LNCaP clone FGC (cell line): ENCODE results near the gene C18orf54.

ENCODE experiments used
- DNase-seq: peaks from one replicate; pipeline ENCODE4 v3.0.0-alpha.2; 2011; ENCODE audit warnings: low read depth
- H3K4me3 ChIP-seq: 2 replicates; pipeline ENCODE4 v1.5.1; 2011; ENCODE audit warnings: mild to moderate bottlenecking, low read depth, low read length, control low read depth
- TF ChIP-seq, protein P1 (sequence below): IDR thresholded peaks from 2 replicates; pipeline ENCODE4 v1.5.1; 2012; ENCODE audit warnings: mild to moderate bottlenecking; ENCODE audit not compliant: control insufficient read depth, insufficient read depth; ENCODE audit errors: extremely low read depth

C18orf54 gene

GRCh38 chr18:54330768-54331548 is 26.7 kb upstream of the C18orf54 start:
- DNase-seq, result no peak
- H3K4me3 ChIP-seq, result no peak overlapping the region
- TF ChIP-seq, protein P1, sequence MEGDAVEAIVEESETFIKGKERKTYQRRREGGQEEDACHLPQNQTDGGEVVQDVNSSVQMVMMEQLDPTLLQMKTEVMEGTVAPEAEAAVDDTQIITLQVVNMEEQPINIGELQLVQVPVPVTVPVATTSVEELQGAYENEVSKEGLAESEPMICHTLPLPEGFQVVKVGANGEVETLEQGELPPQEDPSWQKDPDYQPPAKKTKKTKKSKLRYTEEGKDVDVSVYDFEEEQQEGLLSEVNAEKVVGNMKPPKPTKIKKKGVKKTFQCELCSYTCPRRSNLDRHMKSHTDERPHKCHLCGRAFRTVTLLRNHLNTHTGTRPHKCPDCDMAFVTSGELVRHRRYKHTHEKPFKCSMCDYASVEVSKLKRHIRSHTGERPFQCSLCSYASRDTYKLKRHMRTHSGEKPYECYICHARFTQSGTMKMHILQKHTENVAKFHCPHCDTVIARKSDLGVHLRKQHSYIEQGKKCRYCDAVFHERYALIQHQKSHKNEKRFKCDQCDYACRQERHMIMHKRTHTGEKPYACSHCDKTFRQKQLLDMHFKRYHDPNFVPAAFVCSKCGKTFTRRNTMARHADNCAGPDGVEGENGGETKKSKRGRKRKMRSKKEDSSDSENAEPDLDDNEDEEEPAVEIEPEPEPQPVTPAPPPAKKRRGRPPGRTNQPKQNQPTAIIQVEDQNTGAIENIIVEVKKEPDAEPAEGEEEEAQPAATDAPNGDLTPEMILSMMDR, result 0 out of 2 replicates have a peak, but pooled peaks have one; percentile 23

DNA sequence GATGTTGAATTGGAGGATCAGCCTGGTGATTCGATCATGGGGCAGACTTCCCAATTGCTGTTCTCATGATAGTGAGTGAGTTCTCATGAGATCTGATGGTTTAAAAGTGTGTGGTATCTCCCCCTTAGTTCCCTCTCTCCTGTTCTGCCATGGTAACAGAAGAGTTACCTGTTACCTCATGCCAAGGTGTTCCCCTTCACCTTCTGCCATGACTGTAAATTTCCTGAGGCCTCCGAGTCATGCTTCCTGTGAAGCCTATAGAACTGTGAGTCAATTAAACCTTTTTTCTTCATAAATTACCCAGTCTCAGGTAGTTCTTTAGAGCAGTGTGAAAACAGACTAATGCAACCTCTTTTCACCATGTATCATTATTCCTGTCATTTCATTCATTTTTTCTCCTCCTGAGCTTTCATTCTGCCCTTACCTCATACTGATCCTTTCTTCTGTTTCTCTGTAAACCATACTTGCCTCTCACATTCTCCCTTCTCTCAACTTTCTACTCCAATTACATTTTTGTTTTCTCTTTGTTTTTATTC is 22.0 kb upstream of the C18orf54 start:
- no peak for DNase-seq
- TF ChIP-seq, protein P1, result no peak
- H3K4me3 ChIP-seq, result no peak overlapping the region

GRCh38 chr18:54338230-54338629 is 19.5 kb upstream of the C18orf54 start:
- H3K4me3 ChIP-seq, result no peak overlapping the region
- TF ChIP-seq, protein P1, result no peak
- no peak for DNase-seq

DNA sequence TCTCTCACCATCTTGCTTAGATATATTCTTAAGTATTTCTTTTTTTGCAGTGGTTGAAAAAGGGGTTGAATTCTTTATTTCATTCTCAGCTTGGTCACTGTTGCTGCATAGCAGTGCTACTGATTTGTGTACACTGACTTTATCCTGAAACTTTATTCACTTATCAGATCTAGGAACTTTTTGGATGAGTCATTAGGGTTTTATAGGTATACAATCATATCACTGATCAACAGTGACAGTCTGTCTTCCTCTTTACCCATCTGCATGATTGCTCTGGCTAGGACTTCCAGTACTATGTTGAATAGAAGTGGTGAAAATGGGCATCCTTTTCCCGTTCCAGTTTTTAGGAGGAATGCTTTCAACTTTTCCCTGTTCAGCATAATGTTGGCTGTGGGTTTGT is 6.5 kb upstream of the C18orf54 start:
- no peak overlapping the region for H3K4me3 ChIP-seq
- TF ChIP-seq, protein P1, result no peak
- peak; percentile 23 for DNase-seq

- DNase-seq, result no peak
- H3K4me3 ChIP-seq, result peak overlapping the region; percentile 91
- TF ChIP-seq, protein P1, result no peak
Observed at GRCh38 chr18:54357082-54357659, 535 bp upstream of the C18orf54 start.

DNA sequence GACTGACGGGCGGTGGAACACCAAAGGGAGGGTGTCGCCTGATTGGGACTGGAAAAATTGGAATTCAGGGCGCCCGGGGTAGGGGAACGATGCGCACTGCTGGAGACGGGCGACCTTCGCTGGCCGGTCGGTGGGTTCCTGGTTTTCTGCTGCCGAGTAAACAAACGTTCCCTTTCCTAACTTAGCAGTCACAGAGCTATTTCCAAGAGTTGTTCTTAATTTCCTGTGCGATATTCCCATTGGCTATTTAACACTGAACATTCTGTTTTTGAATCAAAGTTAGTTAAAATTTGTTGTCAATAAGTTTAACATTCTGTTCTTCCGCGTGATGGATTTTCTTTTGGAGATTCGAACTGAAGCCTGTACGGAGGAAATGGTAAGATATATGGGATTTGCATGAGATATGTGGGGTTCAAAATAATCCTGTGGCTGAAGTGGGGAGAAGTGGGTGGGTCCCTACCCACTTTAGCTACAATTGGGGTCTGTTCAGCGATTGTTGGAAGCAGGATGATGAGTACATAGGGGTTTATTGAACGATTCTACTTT is 862 bp downstream of the C18orf54 start:
- no peak for DNase-seq
- TF ChIP-seq, protein P1, result no peak
- peak overlapping the region; percentile 91 for H3K4me3 ChIP-seq

DNA sequence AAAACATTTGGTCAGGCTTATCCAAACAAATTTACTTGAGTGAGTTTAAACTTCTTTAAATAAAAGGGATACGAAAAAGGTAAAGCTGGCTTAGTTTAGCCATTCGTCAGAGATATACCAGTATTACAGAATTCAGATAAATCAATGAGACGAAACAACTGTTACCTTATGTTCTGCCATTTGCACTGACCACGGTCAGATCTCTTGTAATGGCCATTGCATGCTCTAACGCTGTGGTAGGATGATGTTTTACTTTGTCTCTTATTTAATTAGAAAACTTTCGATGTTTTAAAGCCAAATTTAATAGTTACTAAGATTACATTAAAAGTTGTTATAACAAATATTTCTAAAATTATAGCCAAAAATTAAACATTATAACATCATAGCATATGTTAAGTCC is 1.5 kb downstream of the C18orf54 start:
- H3K4me3 ChIP-seq, result no peak overlapping the region
- no peak for DNase-seq
- TF ChIP-seq, protein P1, result no peak
